Panc1 (cell line): ENCODE results near the gene SPATA21. TPM values are rescaled to one million over a fixed set of nuclear protein-coding genes. Genes with fewer than 3 reads are reported as not detected.

Experiments
- ATAC-seq: fragments of 200-7000 bp; cut with Tn5 transposase; 2 replicates; pipeline ENCODE4 v1.9.1; 2020; ENCODE audit warnings: mild to moderate bottlenecking, moderate library complexity
- BruUV-seq: library from RNA; stranded (reverse); fragments of 400-500 nt; replicated peaks from 2 replicates; lab custom pipeline; 2021; lab: Mats Ljungman, UMichigan
- CTCF ChIA-PET: fragments of 300-600 bp; sonication (Branson Sonifier 250); formaldehyde crosslinking; loops from one replicate; lab custom pipeline; 2022; ENCODE audit warnings: antibody characterized with exemption; lab: Charles Lee
- POLR2A ChIA-PET: fragments of 300-600 bp; sonication (Branson Sonifier 250); formaldehyde crosslinking; loops from one replicate; lab custom pipeline; 2022; ENCODE audit warnings: antibody characterized with exemption; lab: Charles Lee
- DNase-seq: peaks from one replicate; pipeline ENCODE4 v3.0.0-alpha.2; 2010; ENCODE audit warnings: low read depth, low spot score
- H3K27ac ChIP-seq: 2 replicates; pipeline ENCODE4 v1.5.1; 2011; ENCODE audit warnings: mild to moderate bottlenecking, low read length, inconsistent platforms
- H3K27me3 ChIP-seq: fragments of 200-500 bp; sonication (Bioruptor generic); 2 replicates; pipeline ENCODE4 v1.6.0; 2014; ENCODE audit warnings: low read length, inconsistent platforms; ENCODE audit not compliant: control insufficient read depth, insufficient read depth
- H3K36me3 ChIP-seq: fragments of 200-500 bp; sonication (Bioruptor generic); 2 replicates; pipeline ENCODE4 v1.5.1; 2014; ENCODE audit warnings: inconsistent platforms, mild to moderate bottlenecking, low read length, moderate library complexity; ENCODE audit not compliant: control insufficient read depth, insufficient read depth
- H3K4me1 ChIP-seq: 2 replicates; pipeline ENCODE4 v1.5.1; 2011; ENCODE audit warnings: inconsistent platforms, mild to moderate bottlenecking, low read length, moderate library complexity; ENCODE audit not compliant: control insufficient read depth, insufficient read depth
- H3K4me3 ChIP-seq, 2 experiments: 2 replicates each; pipeline ENCODE4 v1.5.1; 2011 to 2012; ENCODE audit warnings: low read depth in 2 of 2, low read length in 2 of 2, mild to moderate bottlenecking in 2 of 2, inconsistent platforms in 1 of 2, moderate library complexity in 1 of 2
- H3K9me3 ChIP-seq: fragments of 200-500 bp; sonication (Bioruptor generic); 2 replicates; pipeline ENCODE4 v1.5.1; 2014; ENCODE audit warnings: low read depth, mild to moderate bottlenecking, inconsistent platforms, low read length, moderate library complexity; ENCODE audit not compliant: control insufficient read depth, insufficient read depth
- POLR2AphosphoS5 ChIP-seq: IDR thresholded peaks from 2 replicates; pipeline ENCODE4 v1.6.1; 2012; ENCODE audit warnings: mild to moderate bottlenecking, low read depth, low read length, moderate library complexity
- REST ChIP-seq, 2 experiments: IDR thresholded peaks; 2 replicates each; pipeline ENCODE4 v1.6.1; 2011 to 2012; ENCODE audit warnings: low read depth in 2 of 2, control low read depth in 1 of 2, low read length in 1 of 2, mild to moderate bottlenecking in 1 of 2, moderate library complexity in 1 of 2; ENCODE audit not compliant: insufficient read depth in 1 of 2
- SIN3A ChIP-seq: IDR thresholded peaks from 2 replicates; pipeline ENCODE4 v1.6.1; 2012; ENCODE audit warnings: low read depth, mild to moderate bottlenecking, low read length, moderate library complexity, borderline replicate concordance; ENCODE audit not compliant: insufficient read depth
- TCF7L2 ChIP-seq: IDR thresholded peaks from 2 replicates; pipeline ENCODE4 v1.6.1; 2011; ENCODE audit warnings: mild to moderate bottlenecking, low read depth, low read length, inconsistent platforms
- in situ Hi-C: cut with HindIII; loops from 2 replicates; pipeline ENCODE4 v1.10.0; 2016; ENCODE audit warnings: low sequenced_read_pairs, low pct_unique_long_range_greater_than_20kb
- intact Hi-C: fragments of 100-400 bp; cut with micrococcal nuclease; formaldehyde crosslinking; loops from one replicate; pipeline ENCODE4 v1.10.0; 2022; ENCODE audit not compliant: unreplicated experiment
- total RNA-seq: library from RNA; stranded (reverse); gene quantifications from one replicate; pipeline ENCODE4 v1.2.1, GENCODE V29; 2021; ENCODE audit not compliant: unreplicated experiment
- TF ChIP-seq, protein P1 (sequence below): fragments of 450-650 bp; IDR thresholded peaks from 2 replicates; pipeline ENCODE4 v1.5.1; 2017; ENCODE audit warnings: mild to moderate bottlenecking

The SPATA21 gene
- total RNA-seq, 1 experiment from 2014 or later, result not detected

GRCh38 chr1:16352842-16353535 is 84.2 kb downstream of the SPATA21 start:
- TF ChIP-seq TCF7L2, result no peak
- TF ChIP-seq SIN3A, result no peak
- no peak for TF ChIP-seq POLR2AphosphoS5
- TF ChIP-seq REST (IDR thresholded peaks at IDR 0.05; ENCODE audit: insufficient read depth in 1 of 2, low read depth in 2 of 2, low read length in 1 of 2), result no peak
- TF ChIP-seq, protein P1, sequence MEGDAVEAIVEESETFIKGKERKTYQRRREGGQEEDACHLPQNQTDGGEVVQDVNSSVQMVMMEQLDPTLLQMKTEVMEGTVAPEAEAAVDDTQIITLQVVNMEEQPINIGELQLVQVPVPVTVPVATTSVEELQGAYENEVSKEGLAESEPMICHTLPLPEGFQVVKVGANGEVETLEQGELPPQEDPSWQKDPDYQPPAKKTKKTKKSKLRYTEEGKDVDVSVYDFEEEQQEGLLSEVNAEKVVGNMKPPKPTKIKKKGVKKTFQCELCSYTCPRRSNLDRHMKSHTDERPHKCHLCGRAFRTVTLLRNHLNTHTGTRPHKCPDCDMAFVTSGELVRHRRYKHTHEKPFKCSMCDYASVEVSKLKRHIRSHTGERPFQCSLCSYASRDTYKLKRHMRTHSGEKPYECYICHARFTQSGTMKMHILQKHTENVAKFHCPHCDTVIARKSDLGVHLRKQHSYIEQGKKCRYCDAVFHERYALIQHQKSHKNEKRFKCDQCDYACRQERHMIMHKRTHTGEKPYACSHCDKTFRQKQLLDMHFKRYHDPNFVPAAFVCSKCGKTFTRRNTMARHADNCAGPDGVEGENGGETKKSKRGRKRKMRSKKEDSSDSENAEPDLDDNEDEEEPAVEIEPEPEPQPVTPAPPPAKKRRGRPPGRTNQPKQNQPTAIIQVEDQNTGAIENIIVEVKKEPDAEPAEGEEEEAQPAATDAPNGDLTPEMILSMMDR, result no peak
- intact Hi-C loops, result no loop called here
- DNase-seq, result no peak
- peak overlapping the region; percentile 75 for H3K4me3 ChIP-seq
- no peaks in the 10 kb centered on the region for H3K27me3 ChIP-seq
- peaks cover 29% of the 10 kb centered on the region for H3K4me1 ChIP-seq
- H3K27ac ChIP-seq, result peak overlapping the region; percentile 97
- H3K9me3 ChIP-seq, result no peaks in the 10 kb centered on the region
- ChIA-PET POLR2A (interaction anchor here (0.5 to 0.6 kb wide), 3 partner anchors 10 to 116 kb away, joined by 4 to 8 read pairs (median 4); partner anchors contain the start of gene CPLANE2), CTCF (interaction anchor here (0.6 to 1.5 kb wide), 2 partner anchors 10 to 272 kb away, joined by 5 to 7 read pairs; no protein-coding TSS in a partner anchor)
- in situ Hi-C loops, result no loop called here
- TSS peak; percentile 93 for BruUV-seq
- no peaks in the 10 kb centered on the region; the same call in 1 of the 2 replicates for H3K36me3 ChIP-seq
- ATAC-seq, result peak; percentile 15

DNA sequence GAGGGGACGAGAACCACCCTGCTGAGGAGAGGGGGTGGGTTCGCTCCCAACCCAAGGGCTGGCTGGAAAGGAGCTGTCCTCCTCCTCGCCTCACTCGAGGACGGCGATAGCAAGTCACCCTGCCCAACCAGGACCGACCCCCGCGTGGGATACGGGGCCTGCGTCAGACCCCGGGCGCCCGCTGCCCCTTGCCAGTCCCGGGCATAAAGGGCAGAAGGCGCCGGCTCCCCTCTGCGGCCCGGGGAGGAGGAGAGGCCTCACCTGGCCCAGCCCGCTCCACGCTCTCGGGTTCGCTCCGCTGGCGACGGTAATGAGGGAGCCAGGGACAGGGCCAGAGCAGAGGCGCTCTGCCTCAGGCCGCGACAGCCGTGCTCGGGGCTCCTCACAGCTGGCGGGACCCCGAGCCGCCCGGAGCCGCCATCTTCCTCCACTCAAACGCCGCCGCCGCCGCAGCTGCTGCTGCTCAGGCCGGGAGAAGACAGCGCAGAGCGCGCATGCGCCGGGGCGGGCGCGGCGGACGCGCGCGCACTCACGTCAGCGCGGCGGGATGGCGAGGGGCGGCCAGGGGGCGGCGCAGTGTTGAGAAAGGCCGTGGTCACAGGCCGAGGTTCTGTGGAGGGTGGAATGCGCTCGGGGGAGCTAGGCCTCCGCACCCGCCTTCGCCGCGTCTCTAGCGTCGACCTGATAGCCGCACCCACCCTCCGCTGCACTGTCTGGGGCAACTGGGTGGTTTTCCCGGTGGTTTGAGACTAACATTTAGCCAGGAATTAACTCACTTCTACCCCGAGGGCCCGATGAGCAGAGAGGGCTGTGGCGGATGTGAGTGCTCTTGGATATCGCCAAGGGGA is 85.0 kb downstream of the SPATA21 start, which contains the start of gene FBXO42:
Gene FBXO42, minus strand, starts transcription at position 487 of the 848 bp plus-strand sequence. CDS start 37,062 bp downstream, outside the sequence.
- no TSS peak for BruUV-seq
- in situ Hi-C loops, result no loop called here
- Histone ChIP-seq H3K27me3 (no peaks in the 10 kb centered on the region), H3K36me3 (no peaks in the 10 kb centered on the region; the same call in 1 of the 2 replicates), H3K4me1 (peaks cover 29% of the 10 kb centered on the region), H3K27ac (peak within 1 kb of the TSS; percentile 97), H3K4me3 (peak within 1 kb of the TSS; percentile 75), H3K9me3 (no peaks in the 10 kb centered on the region)
- ATAC-seq (peak; percentile 95), DNase-seq (no peak)
- ChIA-PET POLR2A (interaction anchor here (0.6 kb wide), 3 partner anchors 11 to 23 kb away, joined by 3 to 8 read pairs (median 4); no protein-coding TSS in a partner anchor), CTCF (interaction anchor here (1.5 kb wide), 1 partner anchor 11 kb away, joined by 7 read pairs; no protein-coding TSS in a partner anchor)
- TF ChIP-seq TCF7L2, result peak; percentile 67
- TF ChIP-seq SIN3A, result peak; percentile 55; the same call in 1 of the 2 replicates
- TF ChIP-seq, protein P1, result no peak
- TF ChIP-seq POLR2AphosphoS5, result peak; percentile 90
- TF ChIP-seq REST (IDR thresholded peaks at IDR 0.05; ENCODE audit: insufficient read depth in 1 of 2, low read depth in 2 of 2, low read length in 1 of 2), result 0 out of 4 replicates have a peak, but pooled peaks of 1 of the 2 experiments have one; percentile 43
- intact Hi-C loops, result no loop called here
